GM19023 (cell line): ENCODE data around the gene CACNG4.

Experiments used
- ATAC-seq: cut with Tn5 transposase; IDR thresholded peaks from one replicate; pipeline ENCODE4 v1.9.1; 2021; ENCODE audit warnings: mild to moderate bottlenecking, moderate library complexity; ENCODE audit not compliant: unreplicated experiment

Gene CACNG4

DNA sequence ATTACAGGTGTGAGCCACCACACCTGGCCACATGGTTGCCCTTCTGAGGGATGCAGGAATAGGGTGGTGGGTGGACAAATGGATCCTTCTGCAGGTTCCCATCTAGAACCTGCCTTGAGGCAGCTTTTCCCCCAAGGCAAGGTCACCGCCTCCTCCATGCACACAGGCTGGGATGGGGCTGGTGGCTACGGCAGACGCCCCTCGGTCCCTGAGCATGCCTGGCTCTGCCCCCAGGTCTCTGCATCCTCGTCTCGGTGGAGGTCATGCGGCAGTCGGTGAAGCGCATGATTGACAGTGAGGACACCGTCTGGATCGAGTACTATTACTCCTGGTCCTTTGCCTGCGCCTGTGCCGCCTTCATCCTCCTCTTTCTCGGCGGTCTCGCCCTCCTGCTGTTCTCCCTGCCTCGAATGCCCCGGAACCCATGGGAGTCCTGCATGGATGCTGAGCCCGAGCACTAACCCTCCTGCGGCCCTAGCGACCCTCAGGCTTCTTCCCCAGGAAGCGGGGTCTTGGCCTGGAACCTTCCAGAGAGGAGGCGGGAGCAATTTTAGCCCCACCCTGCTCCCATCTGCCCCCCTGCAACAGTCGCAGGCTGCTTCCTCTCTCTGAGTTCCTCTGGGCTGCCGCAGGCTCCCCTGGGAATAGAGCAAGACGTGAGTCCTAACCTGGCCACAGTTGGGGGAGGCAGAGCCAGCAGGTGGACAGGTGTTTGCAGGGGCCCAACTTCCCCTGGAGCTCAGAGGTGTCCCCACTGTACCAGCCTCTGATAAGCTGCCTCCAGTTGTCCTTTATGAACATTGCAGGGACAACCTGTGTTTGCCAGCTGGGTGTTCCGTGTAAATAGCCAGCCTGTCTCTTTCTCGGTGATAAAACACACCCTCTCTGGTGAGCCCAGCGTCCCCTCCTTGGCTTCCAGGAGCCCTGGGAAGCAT lies 91.6 kb downstream of the CACNG4 start:
- ATAC-seq = no peak

DNA sequence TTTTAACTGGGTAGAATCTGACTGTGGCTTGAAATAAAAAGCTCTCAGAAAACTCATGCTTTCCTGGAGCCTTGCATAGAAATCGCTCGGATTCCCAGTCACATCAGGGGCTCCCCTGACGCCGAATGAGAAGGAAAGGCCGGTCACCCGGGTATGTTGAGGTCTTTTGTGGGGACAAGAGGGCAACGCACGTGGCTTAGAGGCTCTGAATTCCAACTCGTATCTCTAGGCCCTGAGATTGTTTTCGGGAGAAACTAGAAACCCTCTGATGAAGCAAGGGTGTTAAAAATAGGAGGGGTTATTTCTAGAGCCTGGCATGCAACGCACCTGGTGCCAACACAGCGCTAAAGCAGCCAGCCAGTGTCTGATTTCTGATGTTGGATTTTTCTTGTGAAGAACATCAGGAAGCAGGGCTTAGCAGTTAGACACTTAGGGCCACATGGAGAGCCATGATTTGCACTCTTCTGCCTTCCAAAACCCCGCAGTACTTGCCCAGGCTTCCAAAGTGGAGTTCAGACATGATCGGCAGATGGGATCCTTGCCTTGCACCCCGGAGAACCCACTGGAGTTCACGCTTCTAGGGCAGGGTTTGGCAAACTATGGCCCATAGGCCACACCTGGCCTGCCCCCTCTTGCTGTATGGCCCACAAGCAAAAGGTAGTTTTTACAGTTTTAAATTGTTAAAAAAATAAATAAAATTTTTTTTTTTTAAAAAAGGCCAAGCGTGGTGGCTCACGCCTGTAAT lies 92.4 kb downstream of the CACNG4 start:
- ATAC-seq = no peak

DNA sequence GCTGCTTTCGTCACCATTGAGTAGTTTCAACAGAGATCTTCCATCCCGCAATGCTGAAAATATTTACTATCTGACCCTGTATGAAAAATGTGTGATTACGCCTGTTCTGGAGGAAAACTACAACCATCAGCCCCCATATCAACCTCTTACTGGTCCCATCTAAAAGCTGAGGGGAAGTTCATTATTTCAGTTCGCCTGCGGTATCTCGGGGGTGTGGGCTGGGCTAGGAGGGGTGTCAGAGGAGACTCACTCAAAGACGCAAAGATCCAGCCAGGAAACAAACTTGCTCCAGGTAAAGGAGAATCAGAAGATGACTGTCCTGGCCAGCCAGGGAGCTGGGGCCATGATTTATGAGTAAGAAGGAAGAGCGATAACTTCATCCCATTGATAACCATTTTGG lies 93.5 kb downstream of the CACNG4 start:
- ATAC-seq = no peak

DNA sequence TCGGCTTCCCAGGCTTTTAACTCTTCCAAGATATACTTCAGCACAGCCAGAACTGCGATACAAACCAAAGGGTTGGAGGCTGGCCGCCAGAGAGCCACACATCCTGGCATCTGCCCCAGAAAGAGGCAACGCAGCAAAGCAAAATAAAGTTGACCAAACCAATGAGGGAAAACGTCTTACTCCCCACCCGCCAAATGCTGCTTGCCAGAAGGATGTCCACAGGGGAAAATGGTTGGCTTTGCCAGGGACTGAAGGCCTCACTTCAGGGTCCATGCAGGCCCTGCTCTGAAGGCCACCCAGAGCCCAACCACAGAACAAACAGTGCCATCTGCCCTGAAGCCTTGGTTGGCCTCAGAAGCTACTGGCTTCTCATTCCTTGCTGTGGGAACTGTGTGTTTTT lies 94.9 kb downstream of the CACNG4 start:
- ATAC-seq = no peak

DNA sequence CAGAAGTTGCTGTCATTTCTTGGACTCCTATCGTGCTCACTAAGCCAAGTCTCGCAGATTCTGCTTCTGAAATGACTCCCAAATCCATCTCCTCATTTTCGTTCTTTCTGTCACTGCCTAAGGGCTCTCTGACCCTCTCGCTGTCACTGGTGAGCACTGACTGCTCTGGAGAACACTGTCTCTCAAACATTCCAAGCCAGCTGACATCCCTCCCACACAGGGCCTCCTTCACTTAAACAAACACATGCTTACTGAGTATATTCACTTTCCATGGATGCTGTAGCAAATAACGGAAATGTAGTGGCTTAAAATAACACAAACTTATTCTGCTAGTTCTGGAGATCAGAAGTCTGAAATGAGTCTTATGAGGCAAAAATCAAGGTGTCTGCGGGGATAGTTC lies 98.6 kb downstream of the CACNG4 start:
- ATAC-seq = no peak

DNA sequence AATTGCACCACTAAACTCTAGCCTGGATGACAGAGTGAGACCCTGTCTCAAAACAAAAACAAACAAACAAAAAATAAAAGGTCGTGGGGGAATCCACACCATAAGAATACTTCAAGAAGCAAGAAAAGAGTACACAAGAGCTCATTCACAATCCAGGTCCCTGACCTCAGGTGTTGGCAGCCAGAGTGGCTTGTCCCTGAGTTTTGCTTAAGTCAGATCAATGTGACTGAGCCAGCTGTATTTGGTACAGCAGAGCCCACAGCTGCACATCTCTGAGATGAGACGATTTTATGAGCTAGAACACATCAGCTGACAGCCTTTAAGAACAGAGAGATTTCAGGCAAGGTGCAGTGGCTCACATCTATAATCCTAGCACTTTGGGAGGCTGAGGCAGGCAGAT lies 102.2 kb downstream of the CACNG4 start:
- ATAC-seq = no peak

DNA sequence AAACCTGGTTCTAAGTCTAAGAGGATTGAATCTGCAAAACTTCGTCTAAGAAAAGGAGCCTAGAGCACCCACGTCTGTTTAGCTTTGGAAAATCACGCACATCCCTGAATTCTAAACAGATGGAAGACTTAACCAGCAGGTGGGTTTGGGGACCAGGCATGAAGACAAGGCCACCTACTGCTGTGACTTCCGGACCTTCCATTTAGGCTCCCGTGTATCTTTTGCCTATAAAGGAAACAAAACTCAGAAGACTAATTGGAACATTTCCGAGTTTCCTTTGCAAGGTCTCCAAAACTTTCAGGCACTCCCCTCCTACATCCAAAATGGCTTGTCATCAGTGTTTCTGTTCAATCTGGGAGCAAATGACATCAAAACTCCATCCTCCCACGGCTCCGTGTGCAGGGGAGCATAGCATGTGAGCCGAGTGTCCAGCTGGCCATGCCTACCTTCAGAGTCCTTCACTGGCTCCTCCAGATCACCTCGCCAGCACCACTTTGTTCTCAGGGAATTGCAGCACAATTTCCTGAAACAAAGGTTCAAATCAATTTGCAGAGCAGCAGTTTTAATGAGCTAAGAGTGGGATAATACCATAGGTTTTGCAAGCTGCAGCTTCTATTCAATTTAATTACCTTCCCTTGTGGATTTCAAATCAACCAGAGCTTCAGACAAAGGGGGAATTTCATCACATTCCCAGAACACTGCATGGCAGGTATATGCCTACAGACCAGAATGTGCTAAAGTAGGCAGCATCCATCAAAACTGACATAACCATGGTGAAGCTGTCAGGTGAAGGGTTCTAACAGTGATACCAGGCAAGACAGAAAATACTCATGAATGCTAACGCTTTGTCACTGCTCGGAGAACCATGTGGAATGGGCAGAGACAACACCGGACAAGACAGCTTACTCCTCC lies 103.3 kb downstream of the CACNG4 start:
- ATAC-seq = no peak

DNA sequence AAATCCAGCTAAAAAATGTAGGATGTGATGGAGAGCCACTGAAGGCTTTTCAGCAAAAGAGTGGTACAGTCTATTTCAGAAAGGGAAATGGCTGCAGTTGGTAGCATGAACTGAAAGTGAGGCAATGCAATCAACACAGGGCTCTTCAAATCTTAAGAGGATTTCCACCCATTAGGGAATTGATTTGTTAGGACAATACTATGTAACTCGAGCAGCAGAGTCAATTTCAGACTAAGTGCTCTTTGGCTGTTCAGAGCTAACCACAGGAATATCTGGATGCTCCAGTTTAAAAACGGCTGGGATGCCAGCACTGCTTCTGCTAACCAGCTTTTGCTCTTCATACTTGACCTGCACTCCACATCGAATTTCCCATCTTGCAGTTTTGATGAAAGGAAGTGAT lies 104.5 kb downstream of the CACNG4 start:
- no peak for ATAC-seq

DNA sequence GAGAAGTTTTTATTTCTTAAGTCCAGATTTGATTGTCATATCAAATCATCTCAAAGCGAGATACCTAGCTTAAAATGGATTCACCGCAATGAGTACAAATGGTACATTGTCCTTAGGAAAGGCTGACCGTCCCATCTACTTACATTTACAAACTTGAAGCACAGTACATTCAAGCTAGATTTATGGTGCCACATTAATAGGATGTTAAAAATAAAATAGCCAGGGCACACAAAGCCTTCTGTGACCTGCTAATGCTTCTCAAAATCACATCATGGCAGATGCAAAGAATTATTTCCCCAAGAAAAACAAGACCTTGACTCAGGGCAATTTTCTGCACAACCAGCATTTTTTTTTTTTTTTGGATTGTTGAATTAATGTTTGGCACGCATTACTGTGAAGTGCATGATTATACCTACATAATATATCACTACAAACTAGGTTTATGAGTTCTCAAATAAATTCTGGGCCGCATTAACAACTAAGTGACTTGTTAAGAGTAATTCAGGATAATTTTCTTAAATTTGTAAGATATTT lies 105.2 kb downstream of the CACNG4 start:
- ATAC-seq = no peak

DNA sequence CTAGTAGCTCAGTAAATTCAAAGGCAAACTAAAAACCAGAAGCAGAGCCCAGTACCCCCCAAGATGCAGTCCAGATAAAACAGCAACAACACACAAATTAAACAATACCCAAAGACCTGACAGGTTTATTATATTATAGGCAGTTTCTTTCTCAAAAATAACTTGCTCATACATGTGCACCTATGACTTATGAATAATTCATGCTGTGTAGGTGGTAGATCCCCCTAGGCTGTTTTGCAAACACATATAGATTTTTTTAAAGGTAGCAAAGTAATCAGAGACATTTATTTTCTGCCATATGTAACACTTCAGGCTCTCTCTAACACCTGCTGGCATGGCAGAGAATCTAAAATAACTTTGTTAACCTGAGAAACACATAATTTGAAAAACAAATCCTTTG lies 107.1 kb downstream of the CACNG4 start:
- no peak for ATAC-seq

DNA sequence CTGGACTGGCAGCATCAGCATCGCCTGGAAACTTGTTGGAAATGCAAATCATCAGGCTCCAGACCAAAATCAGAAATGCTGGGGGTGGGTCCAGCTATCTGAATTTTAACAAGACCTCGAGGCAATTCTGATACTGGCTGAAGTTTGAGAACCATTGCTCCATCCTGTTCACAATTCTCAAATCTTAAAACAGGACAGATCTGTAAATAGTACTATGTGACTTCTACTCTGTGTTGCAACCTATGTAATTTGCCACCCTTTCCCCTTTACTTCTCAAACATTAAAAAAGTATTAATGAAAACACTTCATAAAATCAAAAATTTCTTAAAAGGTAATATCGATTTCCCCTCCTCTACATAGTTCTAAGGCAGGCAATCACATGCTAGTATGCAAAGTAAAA lies 108.4 kb downstream of the CACNG4 start:
- ATAC-seq = no peak

DNA sequence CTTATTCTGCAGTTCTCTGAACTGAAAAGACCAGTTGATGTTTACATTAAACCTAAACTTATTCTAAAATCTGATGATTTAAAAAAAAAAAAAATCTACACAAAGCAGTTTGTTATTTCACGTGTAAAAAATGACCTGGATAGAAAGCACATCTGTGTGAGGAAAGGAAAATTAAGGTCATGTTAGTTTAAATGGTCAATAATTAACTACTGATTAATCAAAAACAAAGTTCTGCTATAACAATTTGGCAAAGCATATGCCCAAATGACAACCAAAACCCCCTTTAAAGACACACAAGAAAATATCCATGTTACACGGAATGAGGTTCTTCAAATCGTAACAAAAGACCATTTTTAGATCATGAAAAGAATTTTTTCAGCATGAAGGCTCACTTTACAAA lies 110.3 kb downstream of the CACNG4 start:
- no peak for ATAC-seq

DNA sequence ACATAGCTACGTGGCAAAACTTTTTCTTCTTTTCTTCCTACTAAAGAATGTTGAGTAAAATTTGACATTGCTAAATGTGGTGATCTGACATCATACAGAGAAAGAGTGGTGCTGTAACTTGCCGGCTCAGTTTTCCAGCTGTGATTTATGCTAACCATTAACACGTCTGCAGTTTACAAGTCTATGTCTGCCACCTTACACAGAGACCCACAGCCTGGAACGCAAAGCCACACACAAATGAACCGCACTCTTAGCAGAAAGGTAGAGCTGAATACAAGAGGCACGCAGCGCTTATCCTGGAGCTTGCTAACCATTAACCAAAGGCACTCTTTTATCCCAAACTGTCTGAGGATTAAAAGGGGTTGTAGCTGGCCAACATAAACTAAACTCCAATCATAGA lies 111.8 kb downstream of the CACNG4 start:
- ATAC-seq = no peak

DNA sequence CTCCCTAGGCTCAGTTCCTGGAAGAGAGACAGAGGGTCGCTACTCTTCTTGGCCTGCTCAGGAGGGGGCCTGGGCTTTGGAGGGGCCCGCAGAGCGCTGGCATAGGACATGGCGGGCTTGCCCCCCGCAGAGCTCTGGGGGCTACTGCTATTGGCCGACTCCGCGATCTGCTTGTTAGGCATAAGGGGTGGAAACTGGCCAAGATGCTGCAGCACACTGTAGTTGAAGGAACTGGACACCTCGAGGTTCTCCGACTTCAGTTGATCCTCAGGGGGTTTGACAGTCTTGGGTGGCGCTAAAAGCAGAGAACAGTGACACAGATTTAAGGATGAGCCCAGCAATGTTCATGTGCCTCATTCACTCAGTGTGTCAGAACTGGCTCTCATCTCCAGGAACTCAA lies 113.8 kb downstream of the CACNG4 start:
- no peak for ATAC-seq

DNA sequence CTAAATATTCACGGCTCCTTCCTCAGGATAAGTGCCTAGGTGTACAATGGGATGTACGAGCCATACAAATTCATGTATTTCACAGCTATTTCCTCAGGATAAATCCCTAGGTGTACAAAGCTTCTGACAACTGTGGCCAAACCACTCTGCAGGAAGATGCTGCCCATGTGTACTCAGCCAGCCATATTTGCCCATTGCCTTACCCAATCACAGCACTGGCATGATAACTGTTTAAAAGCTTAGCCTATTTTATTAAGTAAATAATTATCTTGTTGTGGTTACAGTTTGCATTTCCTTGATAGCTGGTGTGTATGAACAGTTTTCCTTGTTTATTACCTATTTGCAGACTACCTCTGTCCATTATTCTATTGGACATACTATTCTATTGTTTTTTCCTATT lies 115.0 kb downstream of the CACNG4 start:
- no peak for ATAC-seq

DNA sequence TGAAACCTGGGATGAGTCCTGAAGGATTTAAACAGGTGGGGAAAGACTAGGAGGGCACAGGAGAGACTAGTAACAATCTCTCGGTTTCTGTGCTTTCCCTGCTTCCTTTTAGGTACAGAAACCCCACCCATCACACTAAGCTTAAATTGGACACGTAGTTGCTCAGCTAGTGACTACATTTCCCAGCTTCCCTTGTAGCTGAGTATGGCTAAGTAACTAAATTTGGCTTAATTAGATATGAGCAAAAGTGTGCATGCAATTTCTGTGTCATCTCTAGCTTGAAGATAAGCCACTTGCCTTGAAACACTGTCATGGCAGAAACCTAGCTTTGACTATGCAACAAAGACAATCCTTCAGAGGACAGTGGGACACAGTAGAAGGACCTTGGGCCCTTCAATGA lies 116.3 kb downstream of the CACNG4 start:
- no peak for ATAC-seq

DNA sequence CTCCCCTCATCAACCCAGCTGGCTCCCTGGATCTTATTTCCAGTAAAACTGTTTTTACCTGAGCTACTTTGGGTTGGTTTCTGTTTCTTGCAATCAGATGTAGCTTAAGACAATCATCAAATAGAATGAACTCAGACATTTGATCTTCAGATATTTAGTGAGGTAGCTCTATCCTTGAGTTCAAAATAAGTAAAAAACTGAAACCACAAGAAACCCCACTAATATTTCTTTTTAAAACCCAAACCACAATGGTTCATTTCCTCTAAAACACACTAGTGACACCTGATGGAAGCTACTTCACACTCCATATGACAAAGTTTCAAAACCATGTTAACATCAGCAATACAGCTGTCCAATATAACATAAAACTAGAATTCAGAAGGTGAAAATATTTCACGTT lies 117.6 kb downstream of the CACNG4 start:
- no peak for ATAC-seq
